Natural killer cell (primary cell): ENCODE results near the gene MYL10. TPM values are rescaled to one million over a fixed set of nuclear protein-coding genes. Genes with fewer than 3 reads are reported as not detected.
"Not testable (repeated sequence)": the region's sequence is repeated elsewhere in the genome, so short reads cannot be mapped to it uniquely, and the experiment has no call there.

Experiments used
- ATAC-seq, 3 donors: fragments of 150-1000 bp in 2 of 3; fragments of 200-7000 bp in 1 of 3; cut with Tn5 transposase; 1 replicate in 1 of 3; 2 replicates in 2 of 3; pipeline ENCODE4 v1.10.0; 2021; ENCODE audit warnings: mild to moderate bottlenecking in 2 of 3, moderate library complexity in 2 of 3
- DNase-seq, 2 donors: peaks; one replicate each; pipeline versions ENCODE4 v3.0.0 to v3.0.0-alpha.2; 2013 to 2021; ENCODE audit warnings: mixed read lengths in 1 of 2
- H3K27ac ChIP-seq: one replicate; pipeline ENCODE4 v1.5.1; 2013; ENCODE audit warnings: mild to moderate bottlenecking, low read length
- H3K27me3 ChIP-seq: one replicate; pipeline ENCODE4 v1.6.1; 2013; ENCODE audit warnings: low read length; ENCODE audit not compliant: control insufficient read depth, insufficient read depth
- H3K36me3 ChIP-seq: one replicate; pipeline ENCODE4 v1.6.1; 2013; ENCODE audit warnings: low read length; ENCODE audit not compliant: control insufficient read depth, insufficient read depth
- H3K4me1 ChIP-seq: one replicate; pipeline ENCODE4 v1.6.1; 2013; ENCODE audit warnings: low read length; ENCODE audit not compliant: control insufficient read depth, insufficient read depth
- H3K4me3 ChIP-seq: one replicate; pipeline ENCODE4 v1.5.1; 2013; ENCODE audit warnings: low read length
- H3K9me3 ChIP-seq: one replicate; pipeline ENCODE4 v1.6.1; 2013; ENCODE audit warnings: low read length; ENCODE audit not compliant: control insufficient read depth, insufficient read depth
- H3K27ac Mint-ChIP-seq, 2 donors: one replicate each; pipeline ENCODE4 v1.8.0; 2022; ENCODE audit warnings: mild to moderate bottlenecking in 2 of 2, mixed read lengths in 2 of 2, moderate library complexity in 1 of 2
- H3K27me3 Mint-ChIP-seq, 2 donors: one replicate each; pipeline ENCODE4 v1.8.0; 2022; ENCODE audit warnings: low read depth in 2 of 2, mixed read lengths in 2 of 2
- H3K36me3 Mint-ChIP-seq: one replicate; pipeline ENCODE4 v1.8.0; 2022; ENCODE audit warnings: mixed read lengths
- H3K4me1 Mint-ChIP-seq, 2 donors: one replicate each; pipeline ENCODE4 v1.8.0; 2022; ENCODE audit warnings: mixed read lengths in 2 of 2
- H3K4me3 Mint-ChIP-seq: one replicate; pipeline ENCODE4 v1.8.0; 2022; ENCODE audit warnings: mild to moderate bottlenecking, moderate library complexity, mixed read lengths
- H3K9me3 Mint-ChIP-seq, 2 donors: one replicate each; pipeline ENCODE4 v1.8.0; 2022; ENCODE audit warnings: mixed read lengths in 2 of 2
- WGBS: methylation state at CpG from one replicate; pipeline ENCODE4 v1.1.7; 2013; ENCODE audit warnings: missing lambda C conversion rate; ENCODE audit not compliant: insufficient coverage; 5-methylcytosine and 5-hydroxymethylcytosine counted together
- intact Hi-C: fragments of 100-400 bp; cut with micrococcal nuclease; formaldehyde crosslinking; loops from one replicate; pipeline ENCODE4 v1.14.2; 2022
- total RNA-seq, 4 donors: library from RNA; stranded (reverse); fragments of 120-200 nt in 1 of 4; gene quantifications; one replicate each; pipeline versions ENCODE4 v1.2.3 to v1.2.4, GENCODE V29; 2013 to 2022
- TF ChIP-seq, protein P1 (sequence below): fragments of 200-600 bp; IDR thresholded peaks from one replicate; pipeline ENCODE4 v1.8.0; 2022; ENCODE audit warnings: antibody characterized with exemption

MYL10 gene
- total RNA-seq, 3 donors from 2014 or later (not counting 1 experiment from before 2014, with no cell fraction given): not detected

DNA sequence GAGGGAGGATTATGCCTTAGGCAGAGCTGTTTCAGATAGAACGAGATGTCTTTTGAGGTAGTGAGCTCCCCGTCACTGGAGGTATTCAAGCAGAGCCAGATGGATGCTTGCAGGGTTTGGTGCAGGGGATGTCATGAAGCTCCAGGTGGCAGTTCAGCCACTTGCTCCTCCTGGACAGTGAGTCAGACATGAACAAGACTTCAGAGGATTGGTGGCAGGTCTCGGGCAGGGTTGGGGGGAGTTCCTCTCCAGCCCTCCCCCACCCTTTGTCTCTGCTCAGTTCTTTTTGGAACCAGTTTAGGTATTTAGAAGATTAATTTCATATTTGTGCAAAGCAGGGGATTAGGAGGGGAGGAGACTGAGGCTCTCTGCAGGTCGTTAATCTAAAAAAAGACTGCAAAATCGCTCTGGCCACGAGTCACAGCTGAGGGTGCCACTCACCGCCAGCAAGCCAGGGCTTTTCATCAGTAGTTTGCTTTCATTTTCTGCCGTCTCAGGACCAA, 21.5 kb upstream of the MYL10 start:
- 48% methylated on average over 7 of the region's 8 CpGs for WGBS
- H3K36me3 ChIP-seq: no peaks in the 10 kb centered on the region
- H3K27me3 ChIP-seq: no peaks in the 10 kb centered on the region
- Mint-ChIP-seq H3K9me3 (no peaks in the 10 kb centered on the region), H3K27ac (no peak overlapping the region), H3K36me3 (no peaks in the 10 kb centered on the region), H3K27me3 (peaks cover 6 to 7% of the 10 kb centered on the region in 2 donors), H3K4me3 (no peak overlapping the region), H3K4me1 (no peaks in the 10 kb centered on the region)
- no peak overlapping the region for H3K27ac ChIP-seq
- H3K4me3 ChIP-seq: no peak overlapping the region
- ATAC-seq (no peak), DNase-seq (no peak)
- intact Hi-C loops: no loop called here
- H3K9me3 ChIP-seq: no peaks in the 10 kb centered on the region
- TF ChIP-seq, protein P1, sequence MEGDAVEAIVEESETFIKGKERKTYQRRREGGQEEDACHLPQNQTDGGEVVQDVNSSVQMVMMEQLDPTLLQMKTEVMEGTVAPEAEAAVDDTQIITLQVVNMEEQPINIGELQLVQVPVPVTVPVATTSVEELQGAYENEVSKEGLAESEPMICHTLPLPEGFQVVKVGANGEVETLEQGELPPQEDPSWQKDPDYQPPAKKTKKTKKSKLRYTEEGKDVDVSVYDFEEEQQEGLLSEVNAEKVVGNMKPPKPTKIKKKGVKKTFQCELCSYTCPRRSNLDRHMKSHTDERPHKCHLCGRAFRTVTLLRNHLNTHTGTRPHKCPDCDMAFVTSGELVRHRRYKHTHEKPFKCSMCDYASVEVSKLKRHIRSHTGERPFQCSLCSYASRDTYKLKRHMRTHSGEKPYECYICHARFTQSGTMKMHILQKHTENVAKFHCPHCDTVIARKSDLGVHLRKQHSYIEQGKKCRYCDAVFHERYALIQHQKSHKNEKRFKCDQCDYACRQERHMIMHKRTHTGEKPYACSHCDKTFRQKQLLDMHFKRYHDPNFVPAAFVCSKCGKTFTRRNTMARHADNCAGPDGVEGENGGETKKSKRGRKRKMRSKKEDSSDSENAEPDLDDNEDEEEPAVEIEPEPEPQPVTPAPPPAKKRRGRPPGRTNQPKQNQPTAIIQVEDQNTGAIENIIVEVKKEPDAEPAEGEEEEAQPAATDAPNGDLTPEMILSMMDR: no peak
- H3K4me1 ChIP-seq: no peaks in the 10 kb centered on the region

DNA sequence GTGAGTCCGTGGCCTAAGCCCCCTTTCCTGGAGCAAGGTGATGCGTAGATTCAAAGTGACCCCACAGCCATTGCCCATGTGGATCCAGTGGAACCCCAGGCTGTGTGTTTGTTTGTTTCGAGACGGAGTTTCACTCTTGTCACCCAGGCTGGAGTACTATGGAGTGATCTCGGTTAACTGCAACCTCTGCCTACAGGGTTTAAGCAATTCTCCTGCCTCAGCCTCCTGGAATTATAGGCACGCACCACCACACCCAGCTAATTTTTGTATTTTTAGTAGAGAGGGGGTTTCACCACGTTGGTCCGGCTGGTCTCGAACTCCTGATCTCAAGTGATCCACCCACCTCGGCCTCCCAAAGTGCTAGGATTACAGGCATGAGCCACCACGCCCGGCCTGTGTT, 18.8 kb upstream of the MYL10 start:
- H3K4me3 Mint-ChIP-seq, DNase-seq, H3K4me3 ChIP-seq, H3K4me1 Mint-ChIP-seq, H3K36me3 ChIP-seq, H3K27ac Mint-ChIP-seq, ATAC-seq, H3K9me3 ChIP-seq, H3K27me3 Mint-ChIP-seq, H3K27ac ChIP-seq, intact Hi-C loops, H3K9me3 Mint-ChIP-seq, H3K4me1 ChIP-seq, H3K36me3 Mint-ChIP-seq, H3K27me3 ChIP-seq: not testable (repeated sequence)
- WGBS: 91% methylated on average over 11 of the region's 12 CpGs

DNA sequence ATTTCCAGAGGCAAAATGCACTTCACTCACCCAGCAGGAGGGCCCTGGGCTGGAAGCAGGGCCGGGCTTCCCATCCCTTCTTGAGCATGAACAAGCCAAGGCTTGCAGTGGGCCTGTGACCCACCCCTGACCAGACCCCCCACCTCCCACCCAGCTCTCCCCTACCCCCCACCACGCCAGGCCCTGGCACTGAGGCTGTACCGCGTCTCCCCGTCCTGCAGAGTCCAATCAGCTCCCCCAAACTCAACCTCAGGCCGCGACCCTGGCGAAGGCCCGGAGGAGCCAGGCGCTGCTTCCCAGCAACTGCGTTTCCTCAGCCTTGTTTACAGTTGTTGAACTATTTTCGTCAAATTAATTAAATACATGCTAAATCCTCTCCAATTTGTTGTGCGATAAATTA, 16.9 kb upstream of the MYL10 start:
- Mint-ChIP-seq H3K4me3 (no peak overlapping the region), H3K27me3 (peaks cover 0 to 6% of the 10 kb centered on the region in 2 donors), H3K4me1 (no peaks in the 10 kb centered on the region), H3K27ac (no peak overlapping the region), H3K36me3 (no peaks in the 10 kb centered on the region), H3K9me3 (no peaks in the 10 kb centered on the region)
- Histone ChIP-seq H3K27ac (no peak overlapping the region), H3K4me1 (no peaks in the 10 kb centered on the region), H3K4me3 (no peak overlapping the region), H3K9me3 (no peaks in the 10 kb centered on the region), H3K27me3 (no peaks in the 10 kb centered on the region), H3K36me3 (no peaks in the 10 kb centered on the region)
- DNase-seq (no peak), ATAC-seq (no peak)
- 87% methylated on average over 13 of the region's 13 CpGs for WGBS
- intact Hi-C loops: no loop called here
- TF ChIP-seq, protein P1: no peak

DNA sequence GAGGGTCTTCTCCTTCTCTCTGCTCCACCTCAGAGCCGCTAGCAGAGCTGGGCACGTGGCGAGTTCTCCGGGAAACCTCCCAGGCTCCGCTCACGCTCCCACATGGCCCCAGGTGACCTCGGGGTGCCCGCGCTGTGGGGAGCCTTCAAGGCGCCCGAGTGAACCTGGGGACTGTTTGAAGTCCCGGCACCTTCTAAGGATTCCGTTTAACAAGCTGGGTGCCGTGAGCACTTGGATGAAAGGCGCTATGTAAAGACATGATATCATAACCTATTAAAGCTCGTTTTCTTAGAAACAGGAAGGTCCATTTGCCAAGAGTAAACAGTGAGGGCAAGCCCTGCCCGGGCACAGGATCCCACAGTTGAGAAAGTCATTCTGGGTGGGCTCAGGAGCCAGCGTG, 15.8 kb upstream of the MYL10 start:
- H3K36me3 Mint-ChIP-seq: no peaks in the 10 kb centered on the region
- Histone ChIP-seq H3K36me3 (no peaks in the 10 kb centered on the region), H3K27me3 (no peaks in the 10 kb centered on the region), H3K27ac (no peak overlapping the region), H3K4me3 (no peak overlapping the region), H3K9me3 (no peaks in the 10 kb centered on the region), H3K4me1 (no peaks in the 10 kb centered on the region)
- no peak for DNase-seq
- TF ChIP-seq, protein P1: no peak
- no peak overlapping the region for H3K4me3 Mint-ChIP-seq
- no peak for ATAC-seq
- intact Hi-C loops: no loop called here
- no peak overlapping the region for H3K27ac Mint-ChIP-seq
- WGBS: 81% methylated on average over 18 of the region's 18 CpGs
- H3K4me1 Mint-ChIP-seq: no peaks in the 10 kb centered on the region
- H3K9me3 Mint-ChIP-seq: no peaks in the 10 kb centered on the region
- peaks cover 0 to 3% of the 10 kb centered on the region in 2 donors for H3K27me3 Mint-ChIP-seq

DNA sequence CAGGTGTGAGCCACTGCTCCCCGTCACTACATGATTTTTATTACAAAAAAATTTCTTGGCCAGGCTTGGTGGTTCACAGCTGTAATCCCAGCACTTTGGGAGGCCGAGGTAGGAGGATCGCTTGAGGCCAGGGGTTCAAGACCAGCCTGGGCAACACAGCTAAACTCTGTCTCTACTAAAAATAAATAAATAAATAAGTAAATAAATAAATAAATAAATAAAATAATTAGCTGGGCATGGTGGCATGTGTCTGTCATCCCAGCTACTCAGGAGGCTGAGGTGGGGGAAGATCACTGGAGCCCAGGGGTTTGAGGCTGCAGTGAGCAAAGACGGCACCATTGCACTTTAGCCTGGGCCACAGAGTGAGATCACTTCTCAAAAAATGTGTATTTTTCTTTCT, 10.0 kb upstream of the MYL10 start:
- H3K36me3 ChIP-seq, H3K27me3 Mint-ChIP-seq, H3K9me3 Mint-ChIP-seq, H3K4me1 ChIP-seq, H3K9me3 ChIP-seq, H3K27ac ChIP-seq, H3K4me3 ChIP-seq, DNase-seq, H3K27me3 ChIP-seq, H3K4me1 Mint-ChIP-seq, H3K36me3 Mint-ChIP-seq, ATAC-seq, H3K27ac Mint-ChIP-seq, intact Hi-C loops, H3K4me3 Mint-ChIP-seq: not testable (repeated sequence)
- WGBS: 90% methylated on average over 4 of the region's 4 CpGs
